HL-60 (cell line): ENCODE measurements around the gene LRFN4.

ENCODE experiments used
- CTCF ChIP-seq: IDR thresholded peaks from one replicate; pipeline ENCODE4 v1.5.1; 2011; ENCODE audit warnings: low read length, control low read depth, inconsistent platforms; ENCODE audit not compliant: insufficient read depth
- POLR2AphosphoS5 ChIP-seq: IDR thresholded peaks from 2 replicates; pipeline ENCODE4 v1.6.1; 2012; ENCODE audit warnings: low read depth
- REST ChIP-seq: IDR thresholded peaks from 2 replicates; pipeline ENCODE4 v1.6.1; 2012; ENCODE audit warnings: low read depth; ENCODE audit not compliant: insufficient replicate concordance

- TF ChIP-seq CTCF (no peak), REST (no peak), POLR2AphosphoS5 (no peak)
These were observed 46.2 kb upstream of the LRFN4 start for GRCh38 chr11:66810576-66811185.
